IPS DF 4.7 (cell line): ENCODE results near the gene RNF166.

Experiments used
- DNase-seq: peaks from one replicate; pipeline ENCODE4 v3.0.0-alpha.2; 2013; ENCODE audit warnings: low spot score; ENCODE audit errors: extremely low read depth

RNF166 gene

GRCh38 chr16:88723911-88724310, 17.7 kb upstream of the RNF166 start:
- DNase-seq: no peak

- DNase-seq: no peak
These were observed 17.3 kb upstream of the RNF166 start for GRCh38 chr16:88723507-88723887.

GRCh38 chr16:88722784-88723506, 16.7 kb upstream of the RNF166 start:
- DNase-seq: no peak

- no peak for DNase-seq
These were observed 15.9 kb upstream of the RNF166 start for GRCh38 chr16:88721815-88722755.

- no peak for DNase-seq
These were observed 15.0 kb upstream of the RNF166 start for GRCh38 chr16:88721236-88721635.

GRCh38 chr16:88720396-88720970, 14.3 kb upstream of the RNF166 start:
- DNase-seq: no peak

- no peak for DNase-seq
These were observed 13.7 kb upstream of the RNF166 start for GRCh38 chr16:88719933-88720296.

GRCh38 chr16:88719267-88719932, 13.2 kb upstream of the RNF166 start:
- no peak for DNase-seq

- DNase-seq: no peak
These were observed 12.0 kb upstream of the RNF166 start for GRCh38 chr16:88718178-88718577.

GRCh38 chr16:88716601-88717001, 10.4 kb upstream of the RNF166 start:
- no peak for DNase-seq

GRCh38 chr16:88716201-88716600, 10.0 kb upstream of the RNF166 start:
- no peak for DNase-seq

GRCh38 chr16:88715312-88716190, 9.3 kb upstream of the RNF166 start:
- no peak for DNase-seq

- no peak for DNase-seq
These were observed 8.5 kb upstream of the RNF166 start for GRCh38 chr16:88714420-88715302.

GRCh38 chr16:88713568-88714419, 7.6 kb upstream of the RNF166 start:
- DNase-seq: no peak

GRCh38 chr16:88713054-88713453, 6.8 kb upstream of the RNF166 start:
- no peak for DNase-seq

GRCh38 chr16:88712362-88712979, 6.3 kb upstream of the RNF166 start:
- DNase-seq: no peak

GRCh38 chr16:88711750-88712340, 5.6 kb upstream of the RNF166 start:
- DNase-seq: no peak

- no peak for DNase-seq
These were observed 4.3 kb upstream of the RNF166 start for GRCh38 chr16:88710556-88710955.
